H9 (cell line): ENCODE measurements around the gene OR2T4. TPM values are rescaled to one million over a fixed set of nuclear protein-coding genes. Genes with fewer than 3 reads are reported as not detected.

Experiments used
- DNase-seq: peaks from one replicate; pipeline ENCODE4 v3.0.0-alpha.2; 2017
- H2AFZ ChIP-seq: one replicate; pipeline ENCODE4 v1.6.1; 2013; ENCODE audit warnings: mild to moderate bottlenecking, low read length, control low read depth, moderate library complexity
- H2AK5ac ChIP-seq: 2 replicates; pipeline ENCODE4 v1.6.1; 2013; ENCODE audit warnings: low read length, control low read depth, mixed read lengths; ENCODE audit not compliant: insufficient read length
- H2BK120ac ChIP-seq: one replicate; pipeline ENCODE4 v1.6.1; 2013; ENCODE audit warnings: low read depth, mild to moderate bottlenecking, low read length, control low read depth, inconsistent platforms; ENCODE audit not compliant: poor library complexity, severe bottlenecking
- H2BK12ac ChIP-seq: 2 replicates; pipeline ENCODE4 v1.6.1; 2013; ENCODE audit warnings: low read length, control low read depth, mixed read lengths, low read depth; ENCODE audit not compliant: insufficient read length
- H2BK15ac ChIP-seq: 2 replicates; pipeline ENCODE4 v1.6.1; 2013; ENCODE audit warnings: low read depth, low read length, control low read depth
- H2BK20ac ChIP-seq: one replicate; pipeline ENCODE4 v1.6.1; 2013; ENCODE audit warnings: low read depth, mild to moderate bottlenecking, low read length, control low read depth, inconsistent platforms; ENCODE audit not compliant: poor library complexity, severe bottlenecking
- H2BK5ac ChIP-seq: 2 replicates; pipeline ENCODE4 v1.6.1; 2013; ENCODE audit warnings: low read length, control low read depth, mixed read lengths; ENCODE audit not compliant: insufficient read length
- H3K14ac ChIP-seq: 2 replicates; pipeline ENCODE4 v1.6.1; 2013; ENCODE audit warnings: low read length, control low read depth; ENCODE audit not compliant: insufficient read depth
- H3K18ac ChIP-seq: 2 replicates; pipeline ENCODE4 v1.6.1; 2013; ENCODE audit warnings: low read depth, mild to moderate bottlenecking, mixed read lengths, low read length, control low read depth; ENCODE audit not compliant: insufficient read length
- H3K23ac ChIP-seq: 2 replicates; pipeline ENCODE4 v1.6.1; 2013; ENCODE audit warnings: low read length, control low read depth, mixed read lengths, low read depth; ENCODE audit not compliant: insufficient read length
- H3K23me2 ChIP-seq: 2 replicates; pipeline ENCODE4 v1.6.1; 2013; ENCODE audit warnings: low read depth, mild to moderate bottlenecking, mixed read lengths, low read length, control low read depth; ENCODE audit not compliant: insufficient read length, poor library complexity, severe bottlenecking
- H3K27ac ChIP-seq: 2 replicates; pipeline ENCODE4 v1.5.1; 2013; ENCODE audit warnings: low read length, control low read depth, mixed read lengths, low read depth; ENCODE audit not compliant: insufficient read length
- H3K27me3 ChIP-seq: 2 replicates; pipeline ENCODE4 v1.6.1; 2013; ENCODE audit warnings: low read length, control low read depth, inconsistent platforms; ENCODE audit not compliant: insufficient read depth
- H3K4ac ChIP-seq: 2 replicates; pipeline ENCODE4 v1.6.1; 2013; ENCODE audit warnings: low read depth, mild to moderate bottlenecking, control low read depth, inconsistent platforms, low read length, moderate library complexity
- H3K4me1 ChIP-seq: 2 replicates; pipeline ENCODE4 v1.6.1; 2013; ENCODE audit warnings: low read length, control low read depth, inconsistent platforms; ENCODE audit not compliant: insufficient read depth
- H3K4me2 ChIP-seq: 2 replicates; pipeline ENCODE4 v1.6.1; 2013; ENCODE audit warnings: low read length, control low read depth, mixed read lengths; ENCODE audit not compliant: insufficient read length, insufficient read depth
- H3K56ac ChIP-seq: 2 replicates; pipeline ENCODE4 v1.6.1; 2013; ENCODE audit warnings: low read depth, mild to moderate bottlenecking, mixed read lengths, low read length, control low read depth; ENCODE audit not compliant: insufficient read length
- H3K79me1 ChIP-seq: 2 replicates; pipeline ENCODE4 v1.6.1; 2013; ENCODE audit warnings: low read depth, mild to moderate bottlenecking, moderate library complexity, low read length, control low read depth, inconsistent platforms; ENCODE audit not compliant: insufficient read depth, poor library complexity, severe bottlenecking
- H3K79me2 ChIP-seq: 2 replicates; pipeline ENCODE4 v1.6.1; 2013; ENCODE audit warnings: low read length, control low read depth, inconsistent platforms; ENCODE audit not compliant: insufficient read depth
- H3K9ac ChIP-seq: 2 replicates; pipeline ENCODE4 v1.6.1; 2013; ENCODE audit warnings: low read length, control low read depth, mixed read lengths; ENCODE audit not compliant: insufficient read length; ENCODE audit errors: extremely low read depth
- H3K9me3 ChIP-seq: one replicate; pipeline ENCODE4 v1.6.1; 2013; ENCODE audit warnings: low read depth, low read length, inconsistent platforms; ENCODE audit not compliant: control insufficient read depth
- H3T11ph ChIP-seq: one replicate; pipeline ENCODE4 v1.6.1; 2013; ENCODE audit warnings: mild to moderate bottlenecking, low read length, control low read depth, inconsistent platforms
- H4K20me1 ChIP-seq: one replicate; pipeline ENCODE4 v1.6.1; 2013; ENCODE audit not compliant: control insufficient read depth, insufficient read length, insufficient read depth
- H4K5ac ChIP-seq: 2 replicates; pipeline ENCODE4 v1.6.1; 2013; ENCODE audit warnings: low read depth, mild to moderate bottlenecking, mixed read lengths, low read length, control low read depth; ENCODE audit not compliant: insufficient read length
- H4K8ac ChIP-seq: replicated peaks from 2 replicates; pipeline ENCODE4 v1.6.1; 2013; ENCODE audit warnings: low read length, control low read depth, mixed read lengths, low read depth; ENCODE audit not compliant: insufficient read length
- H4K91ac ChIP-seq: 2 replicates; pipeline ENCODE4 v1.6.1; 2013; ENCODE audit warnings: low read depth, mild to moderate bottlenecking, moderate library complexity, mixed read lengths, low read length, control low read depth; ENCODE audit not compliant: insufficient read length
- H3K27ac Mint-ChIP-seq, 3 experiments: 2 replicates in 2 of 3; 3 replicates in 1 of 3; pipeline ENCODE4 v1.8.0; 2020 to 2021; ENCODE audit warnings: mixed read lengths in 3 of 3, mild to moderate bottlenecking in 1 of 3, moderate library complexity in 1 of 3
- H3K27me3 Mint-ChIP-seq: 2 replicates; pipeline ENCODE4 v1.8.0; 2021; ENCODE audit warnings: low read depth, mild to moderate bottlenecking, moderate library complexity, mixed read lengths
- H3K36me3 Mint-ChIP-seq, 3 experiments: 2 replicates in 2 of 3; 3 replicates in 1 of 3; pipeline ENCODE4 v1.8.0; 2020 to 2021; ENCODE audit warnings: low read depth in 3 of 3, mixed read lengths in 3 of 3; ENCODE audit not compliant: insufficient read depth in 1 of 3
- H3K4me1 Mint-ChIP-seq, 2 experiments: 2 replicates each; pipeline ENCODE4 v1.8.0; 2020; ENCODE audit warnings: mixed read lengths in 2 of 2
- H3K4me3 Mint-ChIP-seq, 2 experiments: 2 replicates in 1 of 2; 3 replicates in 1 of 2; pipeline ENCODE4 v1.8.0; 2020 to 2021; ENCODE audit warnings: mild to moderate bottlenecking in 2 of 2, mixed read lengths in 2 of 2, moderate library complexity in 1 of 2
- H3K9me3 Mint-ChIP-seq, 2 experiments: 2 replicates in 1 of 2; 3 replicates in 1 of 2; pipeline ENCODE4 v1.8.0; 2020; ENCODE audit warnings: mild to moderate bottlenecking in 2 of 2, mixed read lengths in 2 of 2, moderate library complexity in 1 of 2
- CTCF ChIP-seq: fragments of 200-600 bp; sonication (generic); conservative IDR thresholded peaks from 3 replicates; pipeline ENCODE4 v1.8.0; 2021; ENCODE audit warnings: antibody characterized with exemption, mild to moderate bottlenecking
- WGBS: extraction: QIAGEN DNeasy Blood & Tissue Kit; methylation state at CpG from one replicate; pipeline ENCODE4 v1.1.7; 2013; ENCODE audit warnings: missing lambda C conversion rate, low lambda C conversion rate, mixed read lengths; ENCODE audit not compliant: insufficient read length; ENCODE audit errors: extremely low coverage; 5-methylcytosine and 5-hydroxymethylcytosine counted together
- total RNA-seq: library from RNA; stranded (reverse); gene quantifications from 2 replicates; pipeline ENCODE4 v1.2.1, GENCODE V29; 2021

OR2T4 gene
- total RNA-seq, 1 experiment from 2014 or later, result not detected

- no peaks in the 10 kb centered on the region for H3K23me2 ChIP-seq
- H3K9me3 Mint-ChIP-seq, result peaks cover 92 to 98% of the 10 kb centered on the region in 2 experiments
These were observed 10.9 kb downstream of the OR2T4 start for GRCh38 chr1:248372394-248372793.

More at GRCh38 chr1:248372394-248372793, 10.9 kb downstream of the OR2T4 start:
- Histone ChIP-seq H2AFZ (no peak overlapping the region), H3K9me3 (peaks cover 94% of the 10 kb centered on the region), H2BK15ac (no peak overlapping the region), H2BK5ac (no peak overlapping the region), H2BK12ac (no peak overlapping the region), H3K27ac (no peak overlapping the region), H4K20me1 (no peaks in the 10 kb centered on the region), H4K8ac (no peak overlapping the region), H2BK20ac (no peak overlapping the region), H3K23ac (no peak overlapping the region), H3K4me2 (no peak overlapping the region), H4K91ac (no peak overlapping the region), H3K9ac (no peak overlapping the region), H3K4me1 (no peaks in the 10 kb centered on the region), H3K79me2 (no peaks in the 10 kb centered on the region), H3K79me1 (no peaks in the 10 kb centered on the region), H2AK5ac (no peak overlapping the region), H3K56ac (no peak overlapping the region), H3K4ac (no peak overlapping the region), H3K18ac (no peak overlapping the region), H3K14ac (no peak overlapping the region), H3T11ph (no peak overlapping the region), H2BK120ac (no peak overlapping the region), H4K5ac (no peak overlapping the region), H3K27me3 (no peaks in the 10 kb centered on the region)
- Mint-ChIP-seq H3K27me3 (no peaks in the 10 kb centered on the region; the same call in 1 of the 2 replicates), H3K4me3 (no peak overlapping the region), H3K36me3 (peaks cover 4 to 20% (median 18%) of the 10 kb centered on the region in 3 experiments; a peak in 6 of 7 replicates), H3K27ac (no peak overlapping the region), H3K4me1 (no peaks in the 10 kb centered on the region)
- no peak for TF ChIP-seq CTCF
- no CpG with 5 or more reads among the region's 5 CpGs for WGBS
- DNase-seq, result no peak
